Body of pancreas (tissue), 4 donors: ENCODE results near the gene COA8.

Experiments used
- CTCF ChIP-seq, 7 experiments: fragments of 450-650 bp in 4 of 7; fragments of 200-600 bp in 3 of 7; sonication (generic) in 3 of 7; IDR thresholded peaks; one replicate each; pipeline ENCODE4 v1.5.1; 2016 to 2019; ENCODE audit warnings: antibody characterized with exemption in 7 of 7
- POLR2A ChIP-seq, 3 donors: fragments of 450-650 bp; IDR thresholded peaks; one replicate each; pipeline ENCODE4 v1.6.1; 2016; ENCODE audit warnings: antibody characterized with exemption in 3 of 3, mild to moderate bottlenecking in 2 of 3

DNA sequence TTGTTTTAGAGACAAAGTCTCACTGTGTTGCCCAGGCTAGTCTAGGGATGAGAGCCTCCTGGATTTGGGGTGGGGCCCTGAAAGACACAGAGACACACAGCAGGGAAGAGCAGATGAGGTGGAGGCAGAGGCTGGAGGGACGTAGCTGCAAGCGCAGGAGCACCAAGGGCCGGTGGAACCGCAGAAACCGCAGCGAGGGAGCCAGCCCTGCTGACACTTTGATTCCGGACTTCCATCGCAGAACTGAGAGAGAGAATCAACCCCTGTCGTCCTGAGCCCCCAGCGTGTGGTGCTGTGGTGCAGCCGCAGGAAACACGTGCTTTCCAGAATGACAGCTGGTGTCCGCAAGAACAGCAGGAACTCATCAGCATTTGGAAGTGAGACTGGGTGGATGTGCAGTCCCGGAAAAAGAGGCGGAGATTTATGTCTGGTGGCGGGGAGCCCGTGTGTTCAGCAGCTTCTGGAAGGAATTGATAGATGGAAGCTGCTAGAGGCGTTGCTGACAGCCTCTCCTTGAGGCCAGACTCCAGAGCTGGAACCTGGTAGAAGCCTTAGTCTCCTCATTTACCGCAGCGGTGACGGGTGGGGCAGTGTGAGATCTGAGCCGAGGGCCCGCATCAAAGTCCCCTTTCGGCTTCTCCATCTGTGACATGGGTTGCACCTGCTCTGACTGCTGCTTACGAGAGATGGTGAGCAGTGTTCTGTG lies 44.4 kb downstream of the COA8 start:
- TF ChIP-seq CTCF (IDR thresholded peaks at IDR 0.05) (no peak), POLR2A (IDR thresholded peaks at IDR 0.05) (no peak)
